HL-60/S4 treated with retinoic acid at 250 ng/mL for 4 days and 3 days (cell line): ENCODE data around the gene DENND4B.

ENCODE experiments used
- in situ Hi-C: fragments of 300-500 bp; cut with MboI; formaldehyde crosslinking; loops from 2 replicates; pipeline ENCODE4 v1.7.0; 2022; ENCODE audit warnings: low sequenced_read_pairs

The DENND4B gene

DNA sequence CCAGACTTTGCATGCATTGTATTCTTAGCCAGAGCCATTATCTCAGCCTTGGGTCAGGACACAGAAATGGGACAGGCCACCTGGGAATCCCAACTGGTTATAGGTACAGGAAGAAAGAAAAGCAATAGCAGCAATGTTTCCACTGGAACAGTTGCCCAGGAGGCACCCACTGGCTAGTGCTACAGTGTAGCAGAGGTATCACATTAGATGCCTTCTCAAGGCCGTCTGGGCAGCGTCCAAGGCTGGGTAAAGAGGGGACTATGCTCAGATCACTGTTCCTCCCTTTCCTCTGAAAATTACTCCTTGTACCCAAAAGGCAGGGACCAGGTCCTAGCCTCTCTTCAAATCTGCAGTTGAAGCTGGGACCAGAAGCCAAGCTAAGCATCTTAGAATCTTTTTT, 23.8 kb upstream of the DENND4B start:
- in situ Hi-C loops: no loop called here

DNA sequence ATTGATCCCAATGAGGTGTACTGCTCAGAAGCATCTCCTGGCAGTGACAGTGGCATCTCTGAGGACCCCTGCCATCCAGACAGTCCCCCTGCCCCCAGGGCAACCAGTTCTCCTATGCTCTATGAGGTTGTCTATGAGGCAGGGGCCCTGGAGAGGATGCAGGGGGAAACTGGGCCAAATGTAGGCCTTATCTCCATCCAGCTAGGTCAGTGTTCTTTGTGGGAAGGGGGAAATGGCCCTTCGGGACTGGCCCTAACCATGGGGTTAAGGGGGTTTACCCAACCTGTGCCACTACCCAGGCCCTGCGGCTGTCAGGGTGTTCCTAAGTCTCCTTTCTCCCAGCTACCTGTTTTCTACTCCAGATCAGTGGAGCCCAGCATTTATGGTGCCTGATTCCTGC, 22.5 kb upstream of the DENND4B start:
- in situ Hi-C loops: loop anchor here (10.0 kb wide), 1 partner anchor 294 kb away; the partner anchor contains the start of genes ILF2 and NPR1

GRCh38 chr1:153968408-153968807, 21.9 kb upstream of the DENND4B start:
- in situ Hi-C loops: loop anchor here (10.0 kb wide), 1 partner anchor 294 kb away; the partner anchor contains the start of genes ILF2 and NPR1

- in situ Hi-C loops: loop anchor here (10.0 kb wide), 1 partner anchor 293 kb away; the partner anchor contains the start of genes ILF2 and NPR1
Observed at GRCh38 chr1:153968000-153968363, 21.5 kb upstream of the DENND4B start.

DNA sequence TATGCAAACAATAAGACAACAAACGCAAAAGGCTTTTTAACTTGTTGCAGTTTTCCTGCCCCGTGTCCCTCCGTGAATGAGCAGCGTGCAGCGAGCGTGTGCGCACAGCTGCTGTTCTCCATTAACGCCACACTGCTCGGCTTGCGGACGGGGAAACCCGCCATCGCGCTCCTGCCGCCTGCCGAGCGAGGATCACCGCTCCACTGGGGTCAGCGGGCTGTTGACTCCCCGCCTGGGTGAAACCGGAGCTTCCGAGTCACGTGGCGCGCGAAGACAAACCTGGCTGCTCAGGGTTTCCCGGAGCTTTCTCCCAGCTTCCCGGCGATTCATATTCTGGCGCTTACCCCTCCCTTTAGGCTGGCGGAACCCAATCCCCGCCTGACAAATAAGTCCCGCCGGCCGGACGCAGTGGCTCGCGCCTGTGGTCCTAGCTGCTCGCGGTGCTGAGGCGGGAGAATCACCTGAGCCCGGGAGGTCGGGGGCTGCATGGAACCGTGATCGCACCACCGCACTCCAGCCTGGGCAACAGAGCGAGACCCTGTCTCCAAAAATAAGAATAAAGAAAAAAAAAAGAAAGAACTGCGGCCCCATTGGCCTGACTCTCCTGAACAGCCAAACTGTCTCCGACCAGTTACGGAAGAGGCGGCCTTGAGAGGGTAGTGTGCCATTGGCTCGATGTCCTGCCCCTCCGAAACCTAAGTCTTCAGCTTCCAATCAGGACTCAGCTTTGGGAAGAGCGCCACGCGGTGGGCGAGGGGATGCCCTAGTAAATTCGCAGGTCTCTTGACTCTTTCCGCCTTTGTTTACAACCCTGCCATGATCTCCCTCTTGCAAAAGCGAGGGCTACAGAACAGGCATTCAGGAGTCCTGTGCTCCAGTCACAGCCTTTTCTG, 20.8 kb upstream of the DENND4B start, which contains the start of gene CREB3L4:
Gene CREB3L4 (plus strand): TSS at position 796 of the 893 bp plus-strand sequence. CDS start 624 bp downstream, outside the sequence.
- in situ Hi-C loops: loop anchor here (10.0 kb wide), 1 partner anchor 293 kb away; the partner anchor contains the start of genes ILF2 and NPR1

GRCh38 chr1:153963850-153964331, 17.4 kb upstream of the DENND4B start:
- in situ Hi-C loops: loop anchor here (10.0 kb wide), 1 partner anchor 289 kb away; the partner anchor contains the start of genes ILF2 and NPR1

DNA sequence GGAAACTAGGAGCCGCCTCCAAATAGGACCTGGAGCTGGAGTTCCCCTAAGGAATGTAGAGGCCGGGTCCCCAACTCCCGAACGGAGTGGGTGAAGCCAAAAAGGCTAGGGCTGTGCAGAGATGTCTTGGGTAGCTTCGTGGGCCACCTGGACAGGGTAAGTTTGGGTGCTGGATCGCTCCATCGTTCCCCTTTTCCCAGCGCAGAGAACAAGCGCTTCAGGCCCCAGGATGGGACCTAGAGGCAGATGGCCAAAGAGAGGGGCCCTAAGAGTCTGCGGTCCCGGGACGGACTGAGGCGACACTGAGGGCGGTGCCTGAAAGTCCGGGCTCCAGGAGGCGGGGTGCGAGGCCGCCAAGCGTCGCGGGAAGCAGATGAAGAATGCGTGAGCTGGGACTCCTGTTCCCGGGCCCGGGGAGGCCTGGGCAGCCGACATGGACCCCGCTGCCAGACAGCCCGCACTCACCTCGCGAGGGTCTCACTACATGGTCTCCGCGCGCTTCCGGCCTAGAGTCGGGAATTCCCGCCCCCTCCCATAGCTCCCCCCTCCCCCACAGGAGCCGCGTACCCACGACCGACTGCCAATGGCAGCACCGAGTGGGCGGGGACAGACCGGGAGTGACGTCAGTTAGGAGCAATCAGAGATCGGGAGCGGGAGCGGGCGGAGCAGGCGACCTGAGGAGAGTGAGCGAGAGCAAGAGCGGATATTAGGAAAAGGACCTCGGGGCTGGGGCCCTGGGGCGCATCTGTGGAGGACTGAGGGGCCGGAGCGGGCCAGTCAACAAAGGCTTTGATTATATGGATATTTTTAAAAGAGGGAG, 16.7 kb upstream of the DENND4B start, which contains the start of gene SLC39A1:
Gene SLC39A1 (minus strand): TSS at position 508 of the 820 bp plus-strand sequence. CDS start 822 bp downstream, outside the sequence.
- in situ Hi-C loops: loop anchor here (10.0 kb wide), 1 partner anchor 288 kb away; the partner anchor contains the start of genes ILF2 and NPR1

DNA sequence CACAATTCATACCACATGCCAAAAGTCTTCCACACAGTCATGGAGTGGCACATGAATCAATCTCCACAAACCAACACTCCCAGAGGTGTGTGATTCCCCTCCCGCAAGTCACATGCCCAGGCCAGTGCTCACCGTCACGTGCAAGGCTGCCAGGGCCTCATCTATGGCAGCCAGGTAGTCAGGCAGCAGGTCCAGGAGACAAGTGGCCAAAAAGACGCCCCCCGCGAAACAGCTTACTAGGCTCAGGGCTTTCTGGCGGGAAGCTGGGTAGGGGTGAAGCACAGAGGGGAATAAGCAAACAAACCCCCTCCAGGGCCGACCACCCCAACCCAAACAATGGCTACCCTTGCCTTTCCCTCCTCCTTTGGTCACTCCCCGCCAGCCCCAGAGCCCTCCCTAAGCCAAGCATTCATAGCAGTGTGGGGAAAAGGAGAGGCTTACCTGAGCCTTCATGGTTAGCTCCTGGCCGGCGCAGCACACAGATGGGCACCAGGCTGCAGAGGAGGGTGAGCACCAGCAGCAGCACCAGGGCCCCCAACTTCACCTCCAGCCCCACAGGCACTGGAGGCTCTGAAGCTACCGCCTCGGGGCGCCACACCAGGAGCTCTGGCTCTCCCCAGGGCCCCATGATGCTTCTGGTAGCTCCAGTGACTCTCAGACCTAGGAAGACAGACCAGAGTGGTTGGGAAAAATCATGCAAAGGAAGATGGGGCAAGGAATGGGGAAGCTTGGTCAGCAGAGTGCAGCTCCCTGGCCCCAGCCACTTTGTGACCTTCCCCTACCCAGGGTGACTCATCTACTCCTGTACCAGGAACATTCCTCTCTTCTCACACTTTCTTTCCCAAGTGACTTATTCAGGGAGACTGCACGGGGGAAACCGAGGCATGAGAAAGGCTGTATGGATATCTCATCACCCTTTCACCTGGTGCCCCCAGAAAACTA, 15.8 kb upstream of the DENND4B start:
- in situ Hi-C loops: loop anchor here (10.0 kb wide), 1 partner anchor 288 kb away; the partner anchor contains the start of genes ILF2 and NPR1

DNA sequence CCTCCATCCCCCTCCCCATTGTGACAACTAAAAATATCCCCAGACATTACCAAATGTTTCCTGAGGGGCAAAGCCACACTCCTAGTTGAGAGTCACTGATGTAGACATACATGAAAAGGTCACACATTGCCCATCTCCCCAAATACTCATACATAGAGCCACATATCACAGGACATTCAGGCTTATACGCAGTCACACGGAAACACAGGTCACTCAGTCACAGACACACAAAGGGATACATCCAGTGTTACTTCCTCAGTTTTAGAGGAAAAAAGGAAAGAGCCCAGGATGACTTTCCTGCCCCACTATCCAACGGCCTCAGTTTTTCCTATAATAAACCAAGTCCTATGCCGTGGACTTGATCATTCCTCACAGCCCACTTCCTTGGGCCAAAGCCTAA, 14.9 kb upstream of the DENND4B start:
- in situ Hi-C loops: loop anchor here (10.0 kb wide), 1 partner anchor 287 kb away; the partner anchor contains the start of genes ILF2 and NPR1

DNA sequence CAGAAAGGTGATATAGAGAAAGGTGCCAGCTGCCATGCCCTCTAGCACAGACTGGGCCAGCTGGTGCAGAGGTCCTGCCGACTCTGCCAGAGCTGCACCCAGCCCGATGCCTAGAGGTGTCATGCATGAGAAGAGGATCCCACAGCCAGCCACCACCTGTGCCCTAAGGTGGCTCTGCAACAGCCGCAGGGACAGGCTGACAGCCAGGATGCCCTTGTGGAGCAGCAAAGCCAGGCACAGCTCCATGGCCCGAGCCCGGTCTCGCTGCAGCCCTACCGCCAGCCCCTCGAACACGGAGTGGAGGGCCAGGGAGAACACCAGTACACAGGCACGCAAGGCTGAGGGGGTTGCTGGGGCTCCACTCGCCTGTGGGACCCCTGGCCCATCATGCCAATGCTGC, 13.7 kb upstream of the DENND4B start:
- in situ Hi-C loops: loop anchor here (10.0 kb wide), 1 partner anchor 285 kb away; the partner anchor contains the start of genes ILF2 and NPR1

GRCh38 chr1:153959454-153959853, 12.9 kb upstream of the DENND4B start:
- in situ Hi-C loops: no loop called here

GRCh38 chr1:153958961-153959260, 12.4 kb upstream of the DENND4B start:
- in situ Hi-C loops: no loop called here

DNA sequence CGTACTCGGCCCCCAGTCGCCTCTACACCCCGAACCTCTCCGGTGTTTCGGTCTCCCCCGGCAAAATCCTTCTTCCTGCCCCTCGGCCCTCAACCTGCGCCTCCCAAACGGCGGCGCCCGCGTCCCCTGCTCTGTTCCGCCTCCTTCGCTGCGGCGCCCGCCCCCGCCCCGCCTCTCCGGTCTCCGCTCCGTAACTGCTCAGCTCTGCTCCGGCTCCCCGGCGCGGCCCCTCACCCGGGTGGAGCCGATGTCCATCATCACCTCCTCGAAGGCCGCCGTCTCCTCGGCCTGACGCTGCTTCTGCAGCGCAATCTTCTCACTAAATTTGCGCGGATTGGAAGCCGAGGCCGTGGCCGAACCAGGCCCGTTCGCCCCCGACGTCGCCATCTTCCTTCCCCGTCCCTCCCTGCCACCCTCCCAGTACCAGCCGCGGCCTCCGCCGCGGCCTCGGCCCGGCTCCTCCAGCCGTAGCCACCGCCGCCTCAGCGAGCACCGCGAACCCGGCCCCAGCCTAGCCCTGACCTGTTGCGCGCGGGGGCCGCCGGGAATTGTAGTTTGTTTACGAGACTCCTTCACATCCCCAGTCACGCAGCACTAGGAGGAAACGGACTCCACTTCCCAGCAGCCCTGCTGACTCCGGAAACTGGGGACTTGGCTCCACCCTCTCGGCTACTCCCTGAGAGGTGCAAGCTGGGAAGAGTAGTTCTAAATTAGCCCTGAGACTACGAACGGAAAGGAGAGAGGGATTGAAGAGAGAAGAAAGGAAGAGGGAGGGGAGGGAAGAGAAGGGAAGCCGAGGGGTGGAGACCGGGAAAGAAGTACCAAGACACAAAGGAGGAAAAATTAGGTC, 11.8 kb upstream of the DENND4B start, which contains the start of gene CRTC2:
Gene CRTC2 (minus strand): TSS at position 502 of the 850 bp plus-strand sequence. CDS start 115 bp downstream, at position 387.
- in situ Hi-C loops: no loop called here

- in situ Hi-C loops: no loop called here
Observed at GRCh38 chr1:153957744-153958110, 11.2 kb upstream of the DENND4B start.

DNA sequence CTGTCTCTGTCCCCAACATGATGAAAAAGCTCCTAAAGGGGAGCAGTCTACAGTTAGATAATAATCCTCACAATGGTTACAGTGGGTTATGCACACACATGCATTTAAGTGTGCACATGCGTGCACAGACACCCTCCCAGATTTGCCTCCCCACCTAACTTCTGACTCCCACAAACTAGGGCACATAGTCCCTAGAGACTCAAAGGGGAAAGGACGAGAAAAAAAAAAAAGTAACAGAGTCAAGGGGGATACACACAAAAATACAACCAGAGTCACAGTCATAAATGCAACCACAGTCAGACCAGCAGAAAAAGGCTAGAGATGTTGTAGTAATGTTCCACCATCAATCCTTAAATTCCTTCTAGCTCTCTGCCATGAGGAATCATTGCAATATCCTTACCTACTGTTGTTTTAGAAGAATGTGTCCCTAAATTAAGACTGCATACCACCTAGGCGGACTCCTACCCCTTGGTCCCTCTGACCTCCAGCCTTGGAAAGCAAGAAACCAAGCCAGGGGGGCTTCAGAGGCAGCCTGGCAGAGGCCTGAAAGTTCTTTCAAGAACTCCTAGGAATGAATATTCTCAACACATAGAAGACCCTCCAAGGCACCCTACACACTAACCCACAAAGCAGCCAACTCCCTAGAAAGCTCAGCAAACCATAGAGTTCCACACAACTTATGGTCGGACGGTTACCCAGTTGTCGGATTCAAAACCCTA, 10.6 kb upstream of the DENND4B start:
- in situ Hi-C loops: no loop called here

DNA sequence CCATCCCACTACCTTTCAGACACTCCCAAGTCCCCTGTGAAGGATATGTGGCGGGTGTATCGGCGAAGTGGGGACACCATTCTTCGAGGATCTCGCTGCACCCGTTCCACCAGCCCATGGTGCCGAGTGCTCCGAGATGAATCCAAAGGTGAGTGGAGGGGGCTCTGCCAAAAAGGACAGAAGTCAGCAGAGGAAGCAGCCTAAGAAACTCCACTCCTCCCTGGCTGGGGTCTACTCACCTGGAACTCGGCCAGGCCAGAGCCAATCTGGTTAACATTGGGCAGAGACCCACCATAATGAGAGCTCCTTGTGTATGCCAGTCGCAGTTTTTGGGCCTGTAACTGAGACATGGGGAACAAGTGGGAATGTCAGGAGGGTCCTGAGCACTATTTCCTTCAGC, 8.3 kb upstream of the DENND4B start:
- in situ Hi-C loops: no loop called here

GRCh38 chr1:153953859-153954365, 7.4 kb upstream of the DENND4B start:
- in situ Hi-C loops: no loop called here

DNA sequence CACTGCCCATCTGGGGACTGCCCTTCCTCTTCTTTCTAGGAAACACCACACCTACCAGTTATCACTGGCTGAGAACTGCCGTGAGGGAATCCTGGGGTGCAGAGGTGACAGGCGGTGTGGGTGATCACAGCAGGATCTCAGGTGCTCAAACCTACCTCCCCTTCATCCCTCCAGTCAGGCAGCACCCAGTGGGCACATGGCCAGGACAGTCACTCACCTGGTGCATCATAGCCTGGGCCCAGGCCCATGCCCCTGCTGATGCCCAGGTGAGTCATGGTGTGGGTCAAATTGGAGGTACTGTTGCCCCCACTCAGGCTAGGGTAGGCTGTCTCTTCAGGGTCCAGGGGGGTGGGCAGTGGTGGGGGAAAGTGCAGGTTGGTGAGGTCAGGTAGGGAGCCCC, 5.3 kb upstream of the DENND4B start:
- in situ Hi-C loops: no loop called here
